Stimulated activated CD4-positive, alpha-beta T cell treated with anti-CD3 and anti-CD28 coated beads, Interleukin-15, amount 100 ng/mL, for 1 hour (primary cell): ENCODE data around the gene KRTAP9-9.
"Not testable (repeated sequence)": the region's sequence is repeated elsewhere in the genome, so short reads cannot be mapped to it uniquely, and the experiment has no call there.

ENCODE experiments used
- DNase-seq, 2 donors: peaks; one replicate each; pipeline ENCODE4 v3.0.0-alpha.2; 2020; ENCODE audit warnings: low read depth in 1 of 2, low spot score in 1 of 2

The KRTAP9-9 gene

DNA sequence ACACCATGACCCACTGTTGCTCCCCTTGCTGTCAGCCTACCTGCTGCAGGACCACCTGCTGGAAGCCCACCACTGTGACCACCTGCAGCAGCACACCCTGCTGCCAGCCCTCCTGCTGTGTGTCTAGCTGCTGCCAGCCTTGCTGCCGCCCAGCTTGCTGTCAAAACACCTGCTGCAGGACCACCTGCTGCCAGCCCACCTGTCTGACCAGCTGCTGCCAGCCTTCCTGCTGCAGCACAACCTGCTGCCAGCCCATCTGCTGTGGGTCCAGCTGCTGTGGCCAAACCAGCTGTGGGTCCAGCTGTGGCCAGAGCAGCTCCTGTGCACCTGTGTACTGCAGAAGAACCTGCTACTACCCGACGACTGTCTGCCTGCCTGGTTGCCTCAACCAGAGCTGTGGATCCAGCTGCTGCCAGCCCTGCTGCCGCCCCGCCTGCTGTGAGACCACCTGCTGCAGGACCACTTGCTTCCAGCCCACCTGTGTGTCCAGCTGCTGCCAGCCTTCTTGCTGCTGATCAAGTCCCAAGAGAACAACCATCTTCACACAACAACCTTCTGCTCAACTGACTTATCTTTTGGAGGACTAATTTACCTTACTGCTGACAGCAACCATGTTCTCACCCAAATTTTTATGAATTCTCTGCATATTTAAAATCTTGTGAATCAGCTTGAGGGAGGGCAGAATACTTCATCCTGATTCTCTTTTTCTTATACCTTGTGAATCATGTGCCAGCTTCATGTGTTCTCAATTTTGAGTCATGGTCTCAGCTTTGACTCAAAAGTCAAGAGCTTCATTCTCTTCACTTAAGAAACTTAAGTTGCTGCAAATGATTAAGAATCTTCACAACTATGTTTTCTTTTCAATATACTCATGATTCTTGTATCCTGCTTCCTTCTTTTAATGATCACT, at the start of gene KRTAP9-9:
Gene KRTAP9-9, plus strand, starts transcription at position 4 of the 910 bp plus-strand sequence.
- DNase-seq = not testable (repeated sequence)

- no peak for DNase-seq
Measured at GRCh38 chr17:41211845-41212466, 43.2 kb upstream of the KRTAP9-9 start.

- no peak for DNase-seq
Measured at GRCh38 chr17:41212524-41213169, 42.5 kb upstream of the KRTAP9-9 start.

DNA sequence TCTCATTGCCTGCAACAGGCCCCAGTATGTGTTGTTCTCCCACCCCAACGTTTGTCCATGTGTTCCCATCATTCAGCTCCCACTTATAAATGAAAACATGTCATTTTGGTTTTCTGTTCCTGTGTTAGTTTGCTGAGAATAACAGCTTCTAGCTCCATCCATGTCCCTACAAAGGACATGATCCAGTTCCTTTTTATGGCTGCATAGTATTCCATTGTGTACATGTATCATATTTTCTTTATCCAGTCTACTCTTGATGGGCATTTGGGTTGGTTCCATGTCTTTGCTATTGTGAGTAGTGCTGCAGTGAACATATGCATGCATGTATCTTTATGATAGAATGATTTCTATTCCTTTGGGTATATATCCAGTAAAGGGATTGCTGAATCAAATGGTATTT, 39.5 kb upstream of the KRTAP9-9 start:
- no peak for DNase-seq

- DNase-seq = no peak
Measured at GRCh38 chr17:41223821-41224220, 31.4 kb upstream of the KRTAP9-9 start.

- DNase-seq = no peak
Measured at GRCh38 chr17:41226051-41226450, 29.1 kb upstream of the KRTAP9-9 start.

DNA sequence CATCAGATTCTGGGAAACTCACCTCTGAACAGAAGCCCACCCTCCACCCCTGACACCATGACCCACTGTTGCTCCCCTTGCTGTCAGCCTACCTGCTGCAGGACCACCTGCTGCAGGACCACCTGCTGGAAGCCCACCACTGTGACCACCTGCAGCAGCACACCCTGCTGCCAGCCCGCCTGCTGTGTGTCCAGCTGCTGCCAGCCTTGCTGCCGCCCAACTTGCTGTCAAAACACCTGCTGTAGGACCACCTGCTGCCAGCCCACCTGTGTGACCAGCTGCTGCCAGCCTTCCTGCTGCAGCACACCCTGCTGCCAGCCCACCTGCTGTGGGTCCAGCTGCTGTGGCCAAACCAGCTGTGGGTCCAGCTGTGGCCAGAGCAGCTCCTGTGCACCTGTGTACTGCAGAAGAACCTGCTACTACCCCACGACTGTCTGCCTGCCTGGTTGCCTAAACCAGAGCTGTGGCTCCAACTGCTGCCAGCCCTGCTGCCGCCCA, 28.5 kb upstream of the KRTAP9-9 start, which contains the start of gene KRTAP9-2:
Gene KRTAP9-2, plus strand, starts transcription at position 51 of the 498 bp plus-strand sequence. Its CDS starts 7 bp downstream, at position 58.
- DNase-seq = not testable (repeated sequence)

- DNase-seq = no peak
Measured at GRCh38 chr17:41230094-41230493, 25.1 kb upstream of the KRTAP9-9 start.

- DNase-seq = no peak
Measured at GRCh38 chr17:41231731-41232130, 23.5 kb upstream of the KRTAP9-9 start.

DNA sequence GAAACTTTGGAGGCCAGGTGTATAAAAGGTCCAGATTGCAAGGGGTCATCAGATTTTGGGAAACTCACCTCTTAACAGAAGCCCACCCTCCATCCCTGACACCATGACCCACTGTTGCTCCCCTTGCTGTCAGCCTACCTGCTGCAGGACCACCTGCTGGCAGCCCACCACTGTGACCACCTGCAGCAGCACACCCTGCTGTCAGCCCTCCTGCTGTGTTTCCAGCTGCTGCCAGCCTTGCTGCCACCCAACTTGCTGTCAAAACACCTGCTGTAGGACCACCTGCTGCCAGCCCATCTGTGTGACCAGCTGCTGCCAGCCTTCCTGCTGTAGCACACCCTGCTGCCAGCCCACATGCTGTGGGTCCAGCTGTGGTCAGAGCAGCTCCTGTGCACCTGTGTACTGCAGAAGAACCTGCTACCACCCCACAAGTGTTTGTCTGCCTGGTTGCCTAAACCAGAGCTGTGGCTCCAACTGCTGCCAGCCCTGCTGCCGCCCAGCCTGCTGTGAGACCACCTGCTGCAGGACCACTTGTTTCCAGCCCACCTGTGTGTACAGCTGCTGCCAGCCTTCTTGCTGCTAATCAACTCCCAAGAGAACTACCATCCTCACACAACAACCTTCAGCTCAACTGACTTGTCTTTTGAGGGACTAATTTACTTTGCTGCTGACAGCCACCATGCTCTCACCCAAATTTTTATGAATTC, 22.6 kb upstream of the KRTAP9-9 start, which contains the start of gene KRTAP9-3:
Gene KRTAP9-3, plus strand, starts transcription at position 51 of the 707 bp plus-strand sequence. Its CDS starts 53 bp downstream, at position 104.
- DNase-seq = not testable (repeated sequence)

DNA sequence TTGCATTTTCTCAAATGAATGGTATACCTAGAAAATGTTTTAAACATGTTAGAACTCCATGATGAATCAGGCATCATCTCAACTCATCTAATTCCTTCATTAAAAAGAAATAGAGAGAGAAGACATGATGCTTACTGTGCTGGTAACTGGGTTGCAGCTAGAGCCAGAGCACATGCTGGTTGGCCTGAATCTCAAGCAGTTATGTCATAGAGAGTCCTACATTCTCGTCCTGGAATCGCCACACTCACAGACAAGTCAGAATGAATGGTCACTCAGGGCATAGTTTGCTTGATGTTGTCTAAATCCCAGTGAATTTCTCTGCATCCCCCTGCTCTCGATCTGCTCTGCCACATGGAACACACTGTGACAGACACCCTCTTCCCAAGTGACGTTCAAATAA, 18.1 kb upstream of the KRTAP9-9 start:
- not testable (repeated sequence) for DNase-seq

DNA sequence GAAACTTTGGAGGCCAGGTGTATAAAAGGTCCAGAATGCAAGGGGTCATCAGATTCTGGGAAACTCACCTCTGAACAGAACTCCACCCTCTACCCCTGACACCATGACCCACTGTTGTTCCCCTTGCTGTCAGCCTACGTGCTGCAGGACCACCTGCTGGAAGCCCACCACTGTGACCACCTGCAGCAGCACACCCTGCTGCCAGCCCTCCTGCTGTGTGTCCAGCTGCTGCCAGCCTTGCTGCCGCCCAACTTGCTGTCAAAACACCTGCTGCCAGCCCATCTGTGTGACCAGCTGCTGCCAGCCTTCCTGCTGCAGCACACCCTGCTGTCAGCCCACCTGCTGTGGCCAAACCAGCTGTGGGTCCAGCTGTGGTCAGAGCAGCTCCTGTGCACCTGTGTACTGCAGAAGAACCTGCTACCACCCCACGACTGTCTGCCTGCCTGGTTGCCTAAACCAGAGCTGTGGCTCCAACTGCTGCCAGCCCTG, 17.2 kb upstream of the KRTAP9-9 start, which contains the start of gene KRTAP9-8:
Gene KRTAP9-8, plus strand, starts transcription at position 51 of the 489 bp plus-strand sequence. Its CDS starts 53 bp downstream, at position 104.
- not testable (repeated sequence) for DNase-seq

DNA sequence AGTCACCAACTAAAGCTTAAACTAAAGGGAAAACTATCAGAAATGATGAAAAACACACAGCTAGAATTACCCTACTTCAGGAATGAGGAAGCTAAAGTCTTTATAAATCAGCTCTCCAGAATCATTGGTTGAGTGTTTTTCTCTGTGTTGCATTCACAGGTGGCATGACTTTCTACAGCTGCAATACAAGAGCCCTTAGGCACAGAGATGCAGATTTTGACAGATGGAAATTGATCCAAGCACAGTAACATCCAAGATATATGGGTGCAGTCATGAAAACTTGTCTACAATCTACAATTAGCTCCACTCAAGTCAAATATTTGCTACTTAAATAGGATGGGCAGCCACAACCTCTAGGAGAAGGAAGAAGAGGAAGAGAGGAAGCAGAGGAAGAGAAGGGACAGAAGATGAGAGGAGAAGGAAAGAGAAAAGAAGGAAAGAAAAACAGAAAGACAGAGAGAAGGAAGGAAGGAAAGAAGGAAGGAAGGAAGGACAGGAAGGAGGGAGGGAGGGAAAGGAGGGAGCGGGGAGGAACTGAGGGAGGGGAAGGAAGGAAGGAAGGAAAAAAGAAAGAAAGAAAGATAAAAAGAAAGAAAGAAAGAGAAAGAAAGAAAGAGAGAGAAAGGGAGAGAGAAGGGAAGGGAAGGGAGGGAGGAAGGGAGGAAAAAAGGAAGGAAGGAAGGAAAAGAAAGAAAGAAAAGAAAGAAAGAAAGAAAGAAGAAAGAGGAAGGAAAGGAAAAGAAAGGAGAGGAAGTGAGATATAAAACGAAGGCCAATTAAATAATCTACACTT, 8.0 kb upstream of the KRTAP9-9 start:
- DNase-seq = not testable (repeated sequence)

DNA sequence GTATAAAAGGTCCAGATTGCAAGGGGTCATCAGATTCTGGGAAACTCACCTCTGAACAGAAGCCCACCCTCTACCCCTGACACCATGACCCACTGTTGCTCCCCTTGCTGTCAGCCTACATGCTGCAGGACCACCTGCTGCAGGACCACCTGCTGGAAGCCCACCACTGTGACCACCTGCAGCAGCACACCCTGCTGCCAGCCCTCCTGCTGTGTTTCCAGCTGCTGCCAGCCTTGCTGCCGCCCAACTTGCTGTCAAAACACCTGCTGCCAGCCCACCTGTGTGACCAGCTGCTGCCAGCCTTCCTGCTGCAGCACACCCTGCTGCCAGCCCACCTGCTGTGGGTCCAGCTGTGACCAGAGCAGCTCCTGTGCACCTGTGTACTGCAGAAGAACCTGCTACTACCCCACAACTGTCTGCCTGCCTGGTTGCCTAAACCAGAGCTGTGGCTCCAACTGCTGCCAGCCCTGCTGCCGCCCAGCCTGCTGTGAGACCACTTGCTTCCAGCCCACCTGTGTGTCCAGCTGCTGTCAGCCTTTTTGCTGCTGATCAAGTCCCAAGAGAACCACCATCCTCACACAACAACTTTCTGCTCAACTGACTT, 5.4 kb upstream of the KRTAP9-9 start, which contains the start of gene KRTAP9-4:
Gene KRTAP9-4, plus strand, starts transcription at position 51 of the 604 bp plus-strand sequence. Its CDS starts 34 bp downstream, at position 85.
- DNase-seq = not testable (repeated sequence)

DNA sequence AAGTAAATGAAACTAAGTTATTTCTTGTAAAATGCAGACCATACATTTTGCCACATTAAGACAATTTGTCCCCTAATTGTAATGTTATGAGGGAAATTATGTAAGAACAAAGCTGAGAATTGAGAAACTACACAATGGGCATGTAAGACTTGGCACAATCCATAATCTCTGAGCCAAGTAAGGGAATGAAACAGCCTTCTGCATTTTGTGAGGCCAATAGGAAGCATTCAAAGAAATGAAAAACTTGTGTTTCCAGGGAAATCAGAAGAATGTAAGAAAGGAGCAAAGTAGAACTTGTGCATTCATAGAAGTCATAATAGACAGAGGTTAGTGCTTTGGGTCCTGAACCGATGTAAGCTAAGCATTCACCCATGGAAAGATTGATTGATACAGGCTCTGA, 3.9 kb upstream of the KRTAP9-9 start:
- DNase-seq = no peak

GRCh38 chr17:41254861-41255260, 323 bp upstream of the KRTAP9-9 start:
- no peak for DNase-seq

DNA sequence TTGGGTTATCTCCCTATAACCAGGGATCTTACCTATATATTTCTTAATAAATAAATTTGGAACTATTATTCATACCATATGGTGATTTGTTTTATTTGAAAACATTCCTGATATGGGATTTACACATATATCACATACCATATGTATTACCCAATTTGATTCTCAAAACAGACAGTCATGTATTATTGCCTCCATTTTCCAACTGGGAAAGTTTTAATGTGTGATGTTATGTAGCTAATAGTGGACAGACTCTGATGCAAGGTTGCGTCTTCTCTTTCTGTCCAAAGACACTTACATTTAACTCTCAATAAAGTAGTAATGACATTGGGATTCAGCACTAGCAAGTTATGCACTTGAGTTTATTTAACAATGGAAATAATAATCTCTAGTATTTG, 1.1 kb downstream of the KRTAP9-9 start:
- DNase-seq = no peak

- DNase-seq = no peak
Measured at GRCh38 chr17:41258406-41258805, 3.2 kb downstream of the KRTAP9-9 start.

GRCh38 chr17:41263212-41263611, 8.0 kb downstream of the KRTAP9-9 start:
- DNase-seq = no peak
